Measurements from ENCODE around the gene ADPRM. TPM values are rescaled to one million over a fixed set of nuclear protein-coding genes. Genes with fewer than 3 reads are reported as not detected.

ADPRM gene
- total and polyA plus RNA-seq, 2 experiments from 2014 or later: 6.8 to 8.8 TPM

DNA sequence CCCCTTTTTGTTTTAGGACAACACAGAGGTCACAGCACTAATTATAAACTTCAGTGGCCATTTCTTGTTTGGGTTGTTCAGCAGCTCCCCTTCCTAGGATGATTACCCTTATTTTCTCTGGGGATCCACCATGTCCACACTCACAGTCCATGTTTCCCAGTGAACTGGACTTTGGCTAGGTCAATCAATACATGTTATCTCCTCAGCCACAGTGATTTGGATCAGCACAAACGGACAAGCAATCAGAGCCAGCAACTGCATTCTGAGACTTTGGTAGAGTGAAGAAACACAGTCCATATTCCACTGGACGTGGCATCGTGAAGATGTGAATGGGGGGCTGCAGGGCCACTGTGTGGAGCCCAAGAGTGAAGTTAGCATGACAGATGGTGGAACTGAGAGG, 27.9 kb downstream of the ADPRM start (continued):
- TF ChIP-seq, protein P1, sequence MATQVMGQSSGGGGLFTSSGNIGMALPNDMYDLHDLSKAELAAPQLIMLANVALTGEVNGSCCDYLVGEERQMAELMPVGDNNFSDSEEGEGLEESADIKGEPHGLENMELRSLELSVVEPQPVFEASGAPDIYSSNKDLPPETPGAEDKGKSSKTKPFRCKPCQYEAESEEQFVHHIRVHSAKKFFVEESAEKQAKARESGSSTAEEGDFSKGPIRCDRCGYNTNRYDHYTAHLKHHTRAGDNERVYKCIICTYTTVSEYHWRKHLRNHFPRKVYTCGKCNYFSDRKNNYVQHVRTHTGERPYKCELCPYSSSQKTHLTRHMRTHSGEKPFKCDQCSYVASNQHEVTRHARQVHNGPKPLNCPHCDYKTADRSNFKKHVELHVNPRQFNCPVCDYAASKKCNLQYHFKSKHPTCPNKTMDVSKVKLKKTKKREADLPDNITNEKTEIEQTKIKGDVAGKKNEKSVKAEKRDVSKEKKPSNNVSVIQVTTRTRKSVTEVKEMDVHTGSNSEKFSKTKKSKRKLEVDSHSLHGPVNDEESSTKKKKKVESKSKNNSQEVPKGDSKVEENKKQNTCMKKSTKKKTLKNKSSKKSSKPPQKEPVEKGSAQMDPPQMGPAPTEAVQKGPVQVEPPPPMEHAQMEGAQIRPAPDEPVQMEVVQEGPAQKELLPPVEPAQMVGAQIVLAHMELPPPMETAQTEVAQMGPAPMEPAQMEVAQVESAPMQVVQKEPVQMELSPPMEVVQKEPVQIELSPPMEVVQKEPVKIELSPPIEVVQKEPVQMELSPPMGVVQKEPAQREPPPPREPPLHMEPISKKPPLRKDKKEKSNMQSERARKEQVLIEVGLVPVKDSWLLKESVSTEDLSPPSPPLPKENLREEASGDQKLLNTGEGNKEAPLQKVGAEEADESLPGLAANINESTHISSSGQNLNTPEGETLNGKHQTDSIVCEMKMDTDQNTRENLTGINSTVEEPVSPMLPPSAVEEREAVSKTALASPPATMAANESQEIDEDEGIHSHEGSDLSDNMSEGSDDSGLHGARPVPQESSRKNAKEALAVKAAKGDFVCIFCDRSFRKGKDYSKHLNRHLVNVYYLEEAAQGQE (IDR thresholded peaks at IDR 0.05; ENCODE audit: unreplicated experiment): no peak
- TF ChIP-seq, protein P2, sequence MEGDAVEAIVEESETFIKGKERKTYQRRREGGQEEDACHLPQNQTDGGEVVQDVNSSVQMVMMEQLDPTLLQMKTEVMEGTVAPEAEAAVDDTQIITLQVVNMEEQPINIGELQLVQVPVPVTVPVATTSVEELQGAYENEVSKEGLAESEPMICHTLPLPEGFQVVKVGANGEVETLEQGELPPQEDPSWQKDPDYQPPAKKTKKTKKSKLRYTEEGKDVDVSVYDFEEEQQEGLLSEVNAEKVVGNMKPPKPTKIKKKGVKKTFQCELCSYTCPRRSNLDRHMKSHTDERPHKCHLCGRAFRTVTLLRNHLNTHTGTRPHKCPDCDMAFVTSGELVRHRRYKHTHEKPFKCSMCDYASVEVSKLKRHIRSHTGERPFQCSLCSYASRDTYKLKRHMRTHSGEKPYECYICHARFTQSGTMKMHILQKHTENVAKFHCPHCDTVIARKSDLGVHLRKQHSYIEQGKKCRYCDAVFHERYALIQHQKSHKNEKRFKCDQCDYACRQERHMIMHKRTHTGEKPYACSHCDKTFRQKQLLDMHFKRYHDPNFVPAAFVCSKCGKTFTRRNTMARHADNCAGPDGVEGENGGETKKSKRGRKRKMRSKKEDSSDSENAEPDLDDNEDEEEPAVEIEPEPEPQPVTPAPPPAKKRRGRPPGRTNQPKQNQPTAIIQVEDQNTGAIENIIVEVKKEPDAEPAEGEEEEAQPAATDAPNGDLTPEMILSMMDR (conservative IDR thresholded peaks at IDR 0.05; ENCODE audit: low read depth in 2 of 2): no peak

DNA sequence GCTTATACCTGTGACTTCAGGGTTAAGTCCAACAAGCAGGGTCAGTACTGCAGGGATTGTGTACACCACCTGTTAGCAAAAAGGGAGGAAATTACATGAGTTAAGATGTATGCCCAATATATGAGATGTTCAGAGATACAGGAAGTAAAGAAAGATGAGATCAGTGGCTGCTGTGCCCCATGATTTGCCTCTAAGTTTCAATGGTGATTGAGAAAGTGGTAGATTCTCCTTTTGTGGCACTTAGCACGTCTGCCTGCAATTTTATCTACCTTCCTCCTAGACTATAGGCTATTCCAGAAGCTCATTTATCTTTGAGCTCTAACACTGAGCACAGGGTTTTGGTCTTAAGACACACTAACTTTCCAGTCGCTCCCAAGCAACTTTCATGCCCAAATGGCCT, 28.8 kb downstream of the ADPRM start:
- Histone ChIP-seq H3K4me2 (no peak overlapping the region), H3F3A (replicated peaks; ENCODE audit: low read depth) (0 out of 2 replicates have a peak, but pooled peaks cover 3% of the 10 kb centered on the region), H3K4me3 (no peak overlapping the region), H3K27ac (ENCODE audit: low read depth) (no peak overlapping the region), H3K36me3 (ENCODE audit: insufficient read depth) (no peaks in the 10 kb centered on the region), H3K9me2 (ENCODE audit: insufficient read depth) (no peaks in the 10 kb centered on the region), H3K4me1 (ENCODE audit: insufficient read depth) (peaks cover 5% of the 10 kb centered on the region; the same call in 1 of the 2 replicates), H3K79me2 (replicated peaks; ENCODE audit: insufficient read depth) (no peaks in the 10 kb centered on the region), H3K27me3 (ENCODE audit: insufficient read depth) (peaks cover 3% of the 10 kb centered on the region; the same call in 1 of the 2 replicates), H4K20me1 (replicated peaks; ENCODE audit: insufficient read depth) (no peaks in the 10 kb centered on the region), H2AFZ (no peak overlapping the region)
- DNase-seq (ENCODE audit: low spot score): no peak
- Mint-ChIP-seq H3K27me3 (ENCODE audit: insufficient read depth, low read depth, poor library complexity) (peaks cover 5% of the 10 kb centered on the region), H3K9me3 (no peaks in the 10 kb centered on the region; the same call in 2 of the 3 replicates), H3K27ac (no peak overlapping the region), H3K4me1 (peaks cover 4% of the 10 kb centered on the region; the same call in 2 of the 3 replicates), H3K4me3 (no peak overlapping the region), H3K36me3 (ENCODE audit: low read depth) (no peaks in the 10 kb centered on the region)
- no peak for ATAC-seq
- TF ChIP-seq POLR2AphosphoS5 (IDR thresholded peaks at IDR 0.05; ENCODE audit: low read depth) (no peak), CREB1 (CRISPR knock-in tag; IDR thresholded peaks at IDR 0.05; ENCODE audit: low read depth) (no peak), JUNB (IDR thresholded peaks at IDR 0.05; ENCODE audit: unreplicated experiment) (no peak), ZNF331 (CRISPR knock-in tag; IDR thresholded peaks at IDR 0.05; ENCODE audit: low read depth) (no peak), EZH2phosphoT487 (IDR thresholded peaks at IDR 0.05; ENCODE audit: unreplicated experiment) (no peak), ZNF114 (CRISPR knock-in tag; IDR thresholded peaks at IDR 0.05) (no peak)
- TF ChIP-seq, protein P3, sequence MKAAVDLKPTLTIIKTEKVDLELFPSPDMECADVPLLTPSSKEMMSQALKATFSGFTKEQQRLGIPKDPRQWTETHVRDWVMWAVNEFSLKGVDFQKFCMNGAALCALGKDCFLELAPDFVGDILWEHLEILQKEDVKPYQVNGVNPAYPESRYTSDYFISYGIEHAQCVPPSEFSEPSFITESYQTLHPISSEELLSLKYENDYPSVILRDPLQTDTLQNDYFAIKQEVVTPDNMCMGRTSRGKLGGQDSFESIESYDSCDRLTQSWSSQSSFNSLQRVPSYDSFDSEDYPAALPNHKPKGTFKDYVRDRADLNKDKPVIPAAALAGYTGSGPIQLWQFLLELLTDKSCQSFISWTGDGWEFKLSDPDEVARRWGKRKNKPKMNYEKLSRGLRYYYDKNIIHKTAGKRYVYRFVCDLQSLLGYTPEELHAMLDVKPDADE (IDR thresholded peaks at IDR 0.05): no peak
- TF ChIP-seq, protein P2 (conservative IDR thresholded peaks at IDR 0.05; ENCODE audit: low read depth in 2 of 2): no peak
- TF ChIP-seq, protein P4, sequence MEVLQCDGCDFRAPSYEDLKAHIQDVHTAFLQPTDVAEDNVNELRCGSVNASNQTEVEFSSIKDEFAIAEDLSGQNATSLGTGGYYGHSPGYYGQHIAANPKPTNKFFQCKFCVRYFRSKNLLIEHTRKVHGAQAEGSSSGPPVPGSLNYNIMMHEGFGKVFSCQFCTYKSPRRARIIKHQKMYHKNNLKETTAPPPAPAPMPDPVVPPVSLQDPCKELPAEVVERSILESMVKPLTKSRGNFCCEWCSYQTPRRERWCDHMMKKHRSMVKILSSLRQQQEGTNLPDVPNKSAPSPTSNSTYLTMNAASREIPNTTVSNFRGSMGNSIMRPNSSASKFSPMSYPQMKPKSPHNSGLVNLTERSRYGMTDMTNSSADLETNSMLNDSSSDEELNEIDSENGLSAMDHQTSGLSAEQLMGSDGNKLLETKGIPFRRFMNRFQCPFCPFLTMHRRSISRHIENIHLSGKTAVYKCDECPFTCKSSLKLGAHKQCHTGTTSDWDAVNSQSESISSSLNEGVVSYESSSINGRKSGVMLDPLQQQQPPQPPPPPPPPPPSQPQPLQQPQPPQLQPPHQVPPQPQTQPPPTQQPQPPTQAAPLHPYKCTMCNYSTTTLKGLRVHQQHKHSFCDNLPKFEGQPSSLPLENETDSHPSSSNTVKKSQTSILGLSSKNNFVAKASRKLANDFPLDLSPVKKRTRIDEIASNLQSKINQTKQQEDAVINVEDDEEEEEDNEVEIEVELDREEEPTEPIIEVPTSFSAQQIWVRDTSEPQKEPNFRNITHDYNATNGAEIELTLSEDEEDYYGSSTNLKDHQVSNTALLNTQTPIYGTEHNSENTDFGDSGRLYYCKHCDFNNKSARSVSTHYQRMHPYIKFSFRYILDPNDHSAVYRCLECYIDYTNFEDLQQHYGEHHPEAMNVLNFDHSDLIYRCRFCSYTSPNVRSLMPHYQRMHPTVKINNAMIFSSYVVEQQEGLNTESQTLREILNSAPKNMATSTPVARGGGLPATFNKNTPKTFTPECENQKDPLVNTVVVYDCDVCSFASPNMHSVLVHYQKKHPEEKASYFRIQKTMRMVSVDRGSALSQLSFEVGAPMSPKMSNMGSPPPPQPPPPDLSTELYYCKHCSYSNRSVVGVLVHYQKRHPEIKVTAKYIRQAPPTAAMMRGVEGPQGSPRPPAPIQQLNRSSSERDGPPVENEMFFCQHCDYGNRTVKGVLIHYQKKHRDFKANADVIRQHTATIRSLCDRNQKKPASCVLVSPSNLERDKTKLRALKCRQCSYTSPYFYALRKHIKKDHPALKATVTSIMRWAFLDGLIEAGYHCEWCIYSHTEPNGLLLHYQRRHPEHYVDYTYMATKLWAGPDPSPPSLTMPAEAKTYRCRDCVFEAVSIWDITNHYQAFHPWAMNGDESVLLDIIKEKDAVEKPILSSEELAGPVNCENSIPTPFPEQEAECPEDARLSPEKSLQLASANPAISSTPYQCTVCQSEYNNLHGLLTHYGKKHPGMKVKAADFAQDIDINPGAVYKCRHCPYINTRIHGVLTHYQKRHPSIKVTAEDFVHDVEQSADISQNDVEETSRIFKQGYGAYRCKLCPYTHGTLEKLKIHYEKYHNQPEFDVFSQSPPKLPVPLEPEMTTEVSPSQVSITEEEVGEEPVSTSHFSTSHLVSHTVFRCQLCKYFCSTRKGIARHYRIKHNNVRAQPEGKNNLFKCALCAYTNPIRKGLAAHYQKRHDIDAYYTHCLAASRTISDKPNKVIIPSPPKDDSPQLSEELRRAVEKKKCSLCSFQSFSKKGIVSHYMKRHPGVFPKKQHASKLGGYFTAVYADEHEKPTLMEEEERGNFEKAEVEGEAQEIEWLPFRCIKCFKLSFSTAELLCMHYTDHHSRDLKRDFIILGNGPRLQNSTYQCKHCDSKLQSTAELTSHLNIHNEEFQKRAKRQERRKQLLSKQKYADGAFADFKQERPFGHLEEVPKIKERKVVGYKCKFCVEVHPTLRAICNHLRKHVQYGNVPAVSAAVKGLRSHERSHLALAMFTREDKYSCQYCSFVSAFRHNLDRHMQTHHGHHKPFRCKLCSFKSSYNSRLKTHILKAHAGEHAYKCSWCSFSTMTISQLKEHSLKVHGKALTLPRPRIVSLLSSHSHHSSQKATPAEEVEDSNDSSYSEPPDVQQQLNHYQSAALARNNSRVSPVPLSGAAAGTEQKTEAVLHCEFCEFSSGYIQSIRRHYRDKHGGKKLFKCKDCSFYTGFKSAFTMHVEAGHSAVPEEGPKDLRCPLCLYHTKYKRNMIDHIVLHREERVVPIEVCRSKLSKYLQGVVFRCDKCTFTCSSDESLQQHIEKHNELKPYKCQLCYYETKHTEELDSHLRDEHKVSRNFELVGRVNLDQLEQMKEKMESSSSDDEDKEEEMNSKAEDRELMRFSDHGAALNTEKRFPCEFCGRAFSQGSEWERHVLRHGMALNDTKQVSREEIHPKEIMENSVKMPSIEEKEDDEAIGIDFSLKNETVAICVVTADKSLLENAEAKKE (CRISPR knock-in tag; IDR thresholded peaks at IDR 0.05): no peak
